GM19455 (cell line): Measurements from ENCODE around the gene TTC3.

Source experiments
- ATAC-seq: cut with Tn5 transposase; IDR thresholded peaks from one replicate; pipeline ENCODE4 v1.9.1; 2021; ENCODE audit not compliant: unreplicated experiment

TTC3 gene

DNA sequence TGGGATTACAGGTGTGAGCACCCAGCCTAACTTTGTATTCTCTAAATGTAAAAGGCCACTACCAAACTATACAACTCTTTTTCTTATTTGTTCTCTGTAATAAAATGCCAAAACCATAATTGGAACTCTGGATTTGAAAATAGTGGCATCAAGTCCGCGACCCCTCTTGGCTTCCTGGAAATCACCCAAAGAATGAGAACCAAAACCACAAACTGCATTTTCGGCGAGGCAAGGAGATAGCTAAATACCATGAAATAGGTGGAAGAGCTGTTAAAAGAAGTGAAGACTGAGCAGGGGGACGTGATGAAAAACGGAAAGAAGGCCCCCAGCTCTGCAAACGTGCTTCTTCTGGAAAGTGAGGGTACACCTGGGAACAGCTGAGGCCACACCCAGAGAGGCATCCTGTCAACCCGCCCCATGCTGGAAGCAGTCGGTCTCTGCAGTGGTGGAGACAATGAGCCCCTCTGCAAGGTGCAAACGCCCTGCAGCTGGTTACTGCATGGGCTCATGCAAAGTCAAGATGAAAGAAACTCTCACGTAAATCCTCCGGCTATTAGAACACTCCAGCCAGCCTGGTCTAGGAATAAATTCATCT, 171.5 kb downstream of the TTC3 start:
- no peak for ATAC-seq

DNA sequence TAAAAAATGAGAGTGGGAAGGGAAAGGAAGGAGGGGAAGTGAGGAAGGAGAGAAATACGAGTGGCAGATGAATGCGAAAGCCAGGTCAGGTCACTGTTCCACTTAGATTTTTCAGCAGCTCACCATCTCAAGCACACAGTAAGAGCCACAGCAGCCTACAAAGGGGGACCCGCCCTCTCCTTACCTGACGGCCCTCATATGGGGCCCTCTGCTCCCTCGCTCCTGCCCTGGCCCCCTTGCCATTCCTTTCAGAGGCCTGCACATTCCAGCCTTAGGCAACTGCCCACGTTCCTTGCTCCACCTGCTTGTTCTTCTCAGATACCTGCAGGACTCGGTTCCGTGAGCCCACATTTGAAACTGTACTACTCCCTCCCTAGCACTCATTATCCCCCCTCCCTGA, 172.1 kb downstream of the TTC3 start:
- ATAC-seq, result no peak

DNA sequence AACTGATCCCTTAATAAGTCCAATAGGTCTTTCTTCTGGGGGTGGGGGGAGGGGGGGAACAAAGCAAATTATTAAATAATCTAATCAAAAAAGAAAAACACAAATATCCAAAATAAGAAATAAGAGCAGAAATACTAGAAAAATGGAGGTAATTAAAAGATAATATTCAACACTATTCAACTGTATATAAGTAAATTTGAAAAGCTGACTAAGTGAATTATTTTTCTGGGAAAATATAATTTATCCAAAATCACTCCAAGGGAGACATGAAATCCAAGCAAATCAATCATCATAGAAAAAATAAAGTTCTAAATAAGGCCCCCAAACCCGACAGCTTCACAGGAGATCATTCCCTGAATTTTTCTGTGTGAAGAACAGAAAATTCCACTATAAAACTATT, 175.2 kb downstream of the TTC3 start:
- no peak for ATAC-seq

DNA sequence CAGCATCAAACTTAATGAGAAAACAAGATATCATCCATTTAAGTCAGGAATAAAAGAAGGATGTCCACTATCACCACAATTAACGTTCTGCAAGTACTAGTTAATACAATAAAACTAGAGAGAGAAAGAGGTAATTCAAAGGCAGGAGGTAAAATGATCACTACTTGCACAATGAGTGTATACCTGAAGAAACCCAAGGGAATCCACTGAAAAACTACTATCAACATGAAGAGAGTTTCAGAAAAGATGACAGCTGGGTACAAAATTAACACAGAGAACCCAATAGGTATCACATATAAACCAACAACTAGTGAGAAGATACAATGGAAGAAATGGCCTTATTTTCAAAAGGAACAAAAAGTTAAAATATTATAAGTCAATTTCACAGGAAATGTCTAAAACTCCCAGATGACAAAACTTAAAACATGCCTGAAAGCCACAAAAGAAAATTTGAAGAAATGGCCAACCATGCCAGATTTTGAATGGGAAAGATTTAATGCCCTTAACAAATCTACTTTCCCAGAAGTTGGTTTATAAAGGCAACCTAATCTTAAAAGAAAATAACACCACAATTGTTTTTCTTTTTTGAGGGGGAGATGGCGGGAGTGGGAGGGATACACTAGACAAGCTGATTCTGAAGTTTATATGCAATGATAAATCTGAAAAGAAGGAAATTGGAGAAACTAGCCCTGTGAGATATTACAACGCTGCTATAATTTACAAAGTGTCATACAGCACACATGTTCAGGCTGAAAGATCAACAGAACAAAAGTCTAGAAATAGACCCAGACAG, 176.3 kb downstream of the TTC3 start:
- no peak for ATAC-seq

DNA sequence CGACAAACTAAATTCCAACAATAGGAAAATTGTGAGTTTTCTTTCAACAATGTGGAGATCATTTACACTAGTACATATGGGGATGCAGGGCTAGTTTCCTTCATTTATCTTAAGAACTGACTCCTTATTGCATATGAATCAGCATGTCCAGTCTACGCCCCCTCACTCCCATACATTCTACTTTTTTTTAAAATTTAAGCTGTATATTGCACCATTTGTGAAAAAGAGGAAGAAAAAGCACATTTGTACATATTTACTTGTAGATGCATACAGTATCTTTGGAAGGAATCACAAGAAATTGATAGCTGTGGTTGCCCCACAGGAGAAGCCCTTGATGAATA, 178.2 kb downstream of the TTC3 start:
- no peak for ATAC-seq
